ENCODE results near the gene GP1BA.

GRCh38 chr17:4893272-4893671 lies 38.8 kb upstream of the GP1BA start:
- TF ChIP-seq CTCF (conservative IDR thresholded peaks at IDR 0.05; ENCODE audit: low read depth in 2 of 2) = no peak
- TF ChIP-seq POLR2AphosphoS5 (IDR thresholded peaks at IDR 0.05; ENCODE audit: low read depth) = no peak
- no peak for TF ChIP-seq EZH2 (IDR thresholded peaks at IDR 0.05; ENCODE audit: low read depth, unreplicated experiment)
- no peak for TF ChIP-seq CREB1 (CRISPR knock-in tag; IDR thresholded peaks at IDR 0.05; ENCODE audit: low read depth)
- no peak for TF ChIP-seq ZNF114 (CRISPR knock-in tag; IDR thresholded peaks at IDR 0.05)
